DOHH2 (cell line): ENCODE results near the gene DCAF5.

Source experiments
- CTCF ChIP-seq: fragments of 200-600 bp; sonication (generic); IDR thresholded peaks from one replicate; pipeline ENCODE4 v1.5.1; 2014; ENCODE audit warnings: antibody characterized with exemption, mild to moderate bottlenecking, low read depth, low read length; ENCODE audit not compliant: poor library complexity, severe bottlenecking
- EZH2phosphoT487 ChIP-seq: fragments of 200-600 bp; sonication (generic); IDR thresholded peaks from 2 replicates; pipeline ENCODE4 v1.6.1; 2017; ENCODE audit warnings: borderline replicate concordance, mild to moderate bottlenecking, antibody characterized with exemption, low read length, moderate library complexity, mixed read lengths

- no peak for TF ChIP-seq CTCF
- no peak for TF ChIP-seq EZH2phosphoT487
Observed at GRCh38 chr14:69081271-69081670, 71.6 kb downstream of the DCAF5 start.
